CD8-positive, alpha-beta memory T cell (primary cell): ENCODE data around the gene PADI6. TPM values are rescaled to one million over a fixed set of nuclear protein-coding genes. Genes with fewer than 3 reads are reported as not detected.

ENCODE experiments used
- CTCF ChIA-PET: fragments of 350-600 bp; sonication (Branson Sonifier 250); formaldehyde crosslinking; loops from one replicate; lab custom pipeline; 2021; ENCODE audit warnings: antibody characterized with exemption; lab: Charles Lee
- POLR2A ChIA-PET: fragments of 350-600 bp; sonication (Branson Sonifier 250); formaldehyde crosslinking; loops from one replicate; lab custom pipeline; 2021; ENCODE audit warnings: antibody characterized with exemption; lab: Charles Lee
- DNase-seq, 5 donors: peaks; one replicate each; pipeline versions ENCODE4 v3.0.0 to v3.0.0-alpha.2; 2020 to 2022; ENCODE audit warnings: mixed read lengths in 1 of 5
- H3K27ac ChIP-seq: one replicate; pipeline ENCODE4 v1.7.0; 2013; ENCODE audit warnings: low read depth, mild to moderate bottlenecking, low read length, moderate library complexity
- H3K27me3 ChIP-seq: 2 replicates; pipeline ENCODE4 v1.7.0; 2013; ENCODE audit warnings: low read length, mild to moderate bottlenecking; ENCODE audit not compliant: insufficient read depth, poor library complexity, severe bottlenecking
- H3K36me3 ChIP-seq: 2 replicates; pipeline ENCODE4 v1.7.0; 2013; ENCODE audit warnings: mild to moderate bottlenecking, low read length, moderate library complexity; ENCODE audit not compliant: insufficient read depth
- H3K4me1 ChIP-seq: 2 replicates; pipeline ENCODE4 v1.7.0; 2013; ENCODE audit warnings: mild to moderate bottlenecking, low read length, moderate library complexity; ENCODE audit not compliant: insufficient read depth
- H3K4me3 ChIP-seq: 2 replicates; pipeline ENCODE4 v1.7.0; 2013; ENCODE audit warnings: mild to moderate bottlenecking, low read length
- H3K9me3 ChIP-seq: 2 replicates; pipeline ENCODE4 v1.7.0; 2013; ENCODE audit warnings: mild to moderate bottlenecking, low read length
- H3K27ac Mint-ChIP-seq, 8 donors: one replicate each; pipeline ENCODE4 v1.8.0; 2020 to 2021; ENCODE audit warnings: mixed read lengths in 8 of 8, mild to moderate bottlenecking in 6 of 8, inconsistent platforms in 3 of 8, moderate library complexity in 3 of 8
- H3K27me3 Mint-ChIP-seq, 2 donors: one replicate each; pipeline ENCODE4 v1.8.0; 2020 to 2021; ENCODE audit warnings: mixed read lengths in 2 of 2, mild to moderate bottlenecking in 1 of 2, moderate library complexity in 1 of 2
- H3K36me3 Mint-ChIP-seq, 3 donors: one replicate each; pipeline ENCODE4 v1.8.0; 2020 to 2021; ENCODE audit warnings: mixed read lengths in 3 of 3, inconsistent platforms in 1 of 3, mild to moderate bottlenecking in 1 of 3
- H3K4me1 Mint-ChIP-seq, 3 donors: one replicate each; pipeline ENCODE4 v1.8.0; 2020 to 2021; ENCODE audit warnings: mixed read lengths in 3 of 3, inconsistent platforms in 1 of 3, mild to moderate bottlenecking in 1 of 3
- H3K4me3 Mint-ChIP-seq, 7 donors: one replicate each; pipeline ENCODE4 v1.8.0; 2020 to 2021; ENCODE audit warnings: mixed read lengths in 7 of 7, mild to moderate bottlenecking in 6 of 7, moderate library complexity in 4 of 7, inconsistent platforms in 2 of 7
- H3K9me3 Mint-ChIP-seq, 5 donors: one replicate each; pipeline ENCODE4 v1.8.0; 2020 to 2022; ENCODE audit warnings: mixed read lengths in 5 of 5, mild to moderate bottlenecking in 3 of 5, moderate library complexity in 2 of 5, inconsistent platforms in 1 of 5
- polyA plus RNA-seq: library from polyadenylated mRNA; unstranded; fragments of 300-500 nt; fragmentation: Illumina TruSeq; gene quantifications from one replicate; pipeline ENCODE4 v1.2.3, GENCODE V29; 2021
- total RNA-seq, 2 experiments: library from RNA; stranded (reverse); gene quantifications; one replicate each; pipeline ENCODE4 v1.2.3, GENCODE V29; 2021

Gene PADI6
- total and polyA plus RNA-seq, 3 experiments from 2014 or later: not detected

DNA sequence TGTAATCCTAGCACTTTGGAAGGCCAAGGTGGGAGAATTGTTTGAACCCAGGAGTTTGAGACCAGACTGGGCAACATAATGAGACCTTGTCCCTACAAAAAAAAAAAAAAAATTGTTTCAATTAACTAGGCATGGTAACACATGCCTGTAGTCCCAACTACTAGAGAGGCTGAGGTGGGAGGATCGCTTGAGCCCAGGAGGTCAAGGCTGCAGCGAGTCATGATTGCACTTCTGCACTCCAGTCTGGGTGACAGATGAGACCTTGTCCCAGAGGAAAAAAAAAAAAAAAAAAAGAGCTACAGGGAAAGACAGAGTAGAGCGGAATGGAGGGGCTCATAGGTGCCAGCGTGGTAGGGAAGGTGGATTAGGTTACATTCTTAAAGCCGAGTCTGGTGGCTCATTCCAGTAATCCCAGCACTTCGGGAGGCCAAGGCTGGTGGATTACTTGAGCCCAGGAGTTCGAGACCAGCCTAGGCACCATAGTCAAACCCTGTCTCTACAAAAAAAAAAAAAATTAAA lies 21.0 kb upstream of the PADI6 start:
- DNase-seq: no peak
- peaks cover 11 to 17% of the 10 kb centered on the region in 2 donors for H3K27me3 Mint-ChIP-seq
- H3K27me3 ChIP-seq: no peaks in the 10 kb centered on the region
- H3K9me3 ChIP-seq: no peaks in the 10 kb centered on the region
- H3K27ac Mint-ChIP-seq: no peak overlapping the region
- no peak overlapping the region for H3K4me3 ChIP-seq
- no peaks in the 10 kb centered on the region for H3K9me3 Mint-ChIP-seq
- no peaks in the 10 kb centered on the region for H3K36me3 ChIP-seq
- peaks cover 0 to 2% (median 0%) of the 10 kb centered on the region in 3 donors for H3K4me1 Mint-ChIP-seq
- peaks cover 8% of the 10 kb centered on the region for H3K4me1 ChIP-seq
- no peaks in the 10 kb centered on the region for H3K36me3 Mint-ChIP-seq
- H3K27ac ChIP-seq: no peak overlapping the region
- CTCF ChIA-PET: interaction anchor here (0.7 kb wide), 1 partner anchor 15 kb away, joined by 3 read pairs; no protein-coding TSS in a partner anchor
- POLR2A ChIA-PET: no interaction called here
- H3K4me3 Mint-ChIP-seq: no peak overlapping the region

- POLR2A ChIA-PET: no interaction called here
- Histone ChIP-seq H3K36me3 (no peaks in the 10 kb centered on the region), H3K4me1 (peaks cover 13% of the 10 kb centered on the region), H3K27me3 (no peaks in the 10 kb centered on the region), H3K4me3 (no peak overlapping the region), H3K9me3 (no peaks in the 10 kb centered on the region), H3K27ac (no peak overlapping the region)
- H3K36me3 Mint-ChIP-seq: no peaks in the 10 kb centered on the region
- peak overlapping the region in 1 of 8 donors; percentile 14 for H3K27ac Mint-ChIP-seq
- H3K9me3 Mint-ChIP-seq: no peaks in the 10 kb centered on the region
- H3K27me3 Mint-ChIP-seq: peaks cover 11 to 17% of the 10 kb centered on the region in 2 donors
- CTCF ChIA-PET: interaction anchor here (0.7 kb wide), 1 partner anchor 15 kb away, joined by 3 read pairs; no protein-coding TSS in a partner anchor
- DNase-seq: no peak
- H3K4me1 Mint-ChIP-seq: peaks cover 0 to 5% (median 5%) of the 10 kb centered on the region in 3 donors
- H3K4me3 Mint-ChIP-seq: no peak overlapping the region
Measured at GRCh38 chr1:17351598-17352324, 20.2 kb upstream of the PADI6 start.

DNA sequence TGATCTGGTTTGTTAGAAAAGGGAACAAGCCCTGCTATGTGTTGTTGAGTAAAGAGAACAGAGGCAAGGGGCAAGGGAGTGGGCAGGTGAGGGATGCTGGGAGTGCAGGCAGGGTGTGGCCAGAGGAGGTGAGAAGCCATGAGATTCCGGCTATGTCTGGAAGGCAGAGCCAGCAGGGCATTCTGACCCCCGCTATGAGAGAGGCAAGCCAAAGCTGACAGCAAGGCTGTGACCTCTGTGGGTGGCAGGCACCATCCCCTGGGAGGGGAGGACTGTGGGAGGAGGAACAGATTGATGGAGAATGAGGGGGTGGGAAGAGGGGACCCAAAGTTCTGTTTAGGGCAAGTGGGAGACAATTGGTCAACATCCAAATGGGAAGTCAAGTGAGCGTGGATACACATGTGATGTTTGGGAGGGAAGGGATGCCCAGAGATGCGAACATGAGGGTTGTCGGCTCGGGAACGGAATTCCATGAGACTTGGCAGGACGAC lies 19.5 kb upstream of the PADI6 start:
- POLR2A ChIA-PET: no interaction called here
- DNase-seq: no peak
- Histone ChIP-seq H3K27me3 (no peaks in the 10 kb centered on the region), H3K27ac (no peak overlapping the region), H3K36me3 (no peaks in the 10 kb centered on the region), H3K9me3 (no peaks in the 10 kb centered on the region), H3K4me1 (peaks cover 13% of the 10 kb centered on the region), H3K4me3 (no peak overlapping the region)
- Mint-ChIP-seq H3K9me3 (no peaks in the 10 kb centered on the region), H3K36me3 (no peaks in the 10 kb centered on the region), H3K27ac (no peak overlapping the region), H3K4me3 (no peak overlapping the region), H3K4me1 (peaks cover 0 to 5% (median 5%) of the 10 kb centered on the region in 3 donors), H3K27me3 (peaks cover 11 to 17% of the 10 kb centered on the region in 2 donors)
- CTCF ChIA-PET: no interaction called here

GRCh38 chr1:17355898-17356297 lies 16.1 kb upstream of the PADI6 start:
- Histone ChIP-seq H3K27me3 (no peaks in the 10 kb centered on the region), H3K4me1 (peaks cover 10% of the 10 kb centered on the region), H3K4me3 (peak overlapping the region; percentile 34), H3K36me3 (no peaks in the 10 kb centered on the region), H3K9me3 (no peaks in the 10 kb centered on the region), H3K27ac (no peak overlapping the region)
- Mint-ChIP-seq H3K4me3 (peak overlapping the region in 3 of 7 donors; percentile 11 to 61 (median 42)), H3K4me1 (peaks cover 0 to 5% (median 4%) of the 10 kb centered on the region in 3 donors), H3K36me3 (no peaks in the 10 kb centered on the region), H3K27ac (peak overlapping the region in 2 of 8 donors; percentile 12 to 56), H3K9me3 (no peaks in the 10 kb centered on the region), H3K27me3 (peaks cover 3 to 9% of the 10 kb centered on the region in 2 donors)
- DNase-seq: peak in 1 of 5 donors; percentile 52
- ChIA-PET POLR2A (no interaction called here), CTCF (no interaction called here)

- Histone ChIP-seq H3K4me3 (peak overlapping the region; percentile 34), H3K27ac (no peak overlapping the region), H3K9me3 (no peaks in the 10 kb centered on the region), H3K36me3 (no peaks in the 10 kb centered on the region), H3K27me3 (no peaks in the 10 kb centered on the region), H3K4me1 (peaks cover 10% of the 10 kb centered on the region)
- CTCF ChIA-PET: no interaction called here
- Mint-ChIP-seq H3K36me3 (no peaks in the 10 kb centered on the region), H3K27me3 (peaks cover 6 to 9% of the 10 kb centered on the region in 2 donors), H3K27ac (peak overlapping the region in 1 of 8 donors; percentile 55), H3K4me3 (peak overlapping the region in 4 of 7 donors; percentile 42 to 61 (median 48)), H3K9me3 (no peaks in the 10 kb centered on the region), H3K4me1 (peaks cover 0 to 5% (median 4%) of the 10 kb centered on the region in 3 donors)
- POLR2A ChIA-PET: no interaction called here
- DNase-seq: no peak
Measured at GRCh38 chr1:17356387-17357026, 15.5 kb upstream of the PADI6 start.

DNA sequence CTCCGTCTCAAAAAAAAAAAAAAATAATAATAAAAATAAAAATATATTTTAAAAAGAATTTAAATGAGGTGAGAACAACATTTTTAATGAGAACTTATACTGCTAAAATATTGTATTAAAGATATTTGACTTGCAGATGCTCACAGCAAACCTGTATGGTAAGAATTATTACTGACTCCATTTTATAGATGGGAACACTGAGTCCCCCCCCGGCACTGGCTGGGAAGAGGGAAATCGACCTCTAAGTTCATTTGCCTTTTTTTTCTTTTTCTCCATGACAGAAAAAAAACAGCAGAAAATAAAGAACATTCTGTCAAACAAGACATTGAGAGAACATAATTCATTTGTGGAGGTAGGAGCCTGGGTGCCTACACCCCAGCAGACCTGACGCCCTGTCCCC lies 13.4 kb upstream of the PADI6 start:
- no peak overlapping the region for H3K27ac ChIP-seq
- DNase-seq: no peak
- H3K36me3 Mint-ChIP-seq: no peaks in the 10 kb centered on the region
- no peak overlapping the region for H3K4me3 ChIP-seq
- peaks cover 10% of the 10 kb centered on the region for H3K4me1 ChIP-seq
- CTCF ChIA-PET: no interaction called here
- H3K27ac Mint-ChIP-seq: no peak overlapping the region
- H3K9me3 Mint-ChIP-seq: no peaks in the 10 kb centered on the region
- H3K27me3 ChIP-seq: no peaks in the 10 kb centered on the region
- POLR2A ChIA-PET: no interaction called here
- H3K36me3 ChIP-seq: no peaks in the 10 kb centered on the region
- H3K4me3 Mint-ChIP-seq: no peak overlapping the region
- peaks cover 0 to 5% (median 4%) of the 10 kb centered on the region in 3 donors for H3K4me1 Mint-ChIP-seq
- no peaks in the 10 kb centered on the region for H3K9me3 ChIP-seq
- H3K27me3 Mint-ChIP-seq: peaks cover 4 to 9% of the 10 kb centered on the region in 2 donors

GRCh38 chr1:17359031-17359430 lies 13.0 kb upstream of the PADI6 start:
- Histone ChIP-seq H3K27me3 (no peaks in the 10 kb centered on the region), H3K4me3 (no peak overlapping the region), H3K27ac (no peak overlapping the region), H3K4me1 (peaks cover 10% of the 10 kb centered on the region), H3K9me3 (no peaks in the 10 kb centered on the region), H3K36me3 (no peaks in the 10 kb centered on the region)
- Mint-ChIP-seq H3K27me3 (peaks cover 4 to 13% of the 10 kb centered on the region in 2 donors), H3K4me3 (no peak overlapping the region), H3K9me3 (no peaks in the 10 kb centered on the region), H3K36me3 (no peaks in the 10 kb centered on the region), H3K27ac (no peak overlapping the region), H3K4me1 (peaks cover 0 to 5% (median 4%) of the 10 kb centered on the region in 3 donors)
- DNase-seq: no peak
- ChIA-PET POLR2A (no interaction called here), CTCF (no interaction called here)

DNA sequence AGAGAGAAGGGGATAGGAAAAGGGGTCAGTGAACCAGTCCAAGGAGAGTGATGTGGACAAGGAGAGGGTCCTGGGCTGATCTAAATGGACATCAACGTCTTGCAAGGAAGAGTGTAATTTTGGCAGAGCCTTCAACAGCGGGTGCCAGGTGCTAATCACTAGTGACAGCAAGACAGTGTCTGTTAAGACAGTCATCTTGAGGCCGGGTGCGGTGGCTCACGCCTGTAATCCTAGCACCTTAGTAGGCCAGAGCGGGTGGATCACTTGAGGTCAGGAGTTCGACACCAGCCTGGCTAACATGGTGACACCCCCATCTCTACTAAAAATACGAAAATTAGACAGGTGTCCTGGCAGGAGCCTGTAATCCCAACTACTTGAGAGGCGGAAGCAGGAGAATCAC lies 12.2 kb upstream of the PADI6 start:
- Histone ChIP-seq H3K36me3 (no peaks in the 10 kb centered on the region), H3K27ac (no peak overlapping the region), H3K4me1 (peaks cover 10% of the 10 kb centered on the region), H3K4me3 (no peak overlapping the region), H3K9me3 (no peaks in the 10 kb centered on the region), H3K27me3 (no peaks in the 10 kb centered on the region)
- ChIA-PET CTCF (no interaction called here), POLR2A (no interaction called here)
- H3K27ac Mint-ChIP-seq: no peak overlapping the region
- H3K4me1 Mint-ChIP-seq: peaks cover 0 to 5% (median 4%) of the 10 kb centered on the region in 3 donors
- H3K36me3 Mint-ChIP-seq: no peaks in the 10 kb centered on the region
- no peak for DNase-seq
- H3K4me3 Mint-ChIP-seq: no peak overlapping the region
- no peaks in the 10 kb centered on the region for H3K9me3 Mint-ChIP-seq
- H3K27me3 Mint-ChIP-seq: peaks cover 4 to 20% of the 10 kb centered on the region in 2 donors
